A673 (cell line): ENCODE results near the gene HACD2. TPM values are rescaled to one million over a fixed set of nuclear protein-coding genes. Genes with fewer than 3 reads are reported as not detected.

Experiments used
- BruUV-seq: library from RNA; stranded (reverse); fragments of 400-500 nt; replicated peaks from 2 replicates; lab custom pipeline; 2021; lab: Mats Ljungman, UMichigan
- CTCF ChIA-PET: fragments of 300-600 bp; sonication (Branson Sonifier 250); formaldehyde crosslinking; loops from one replicate; lab custom pipeline; 2022; ENCODE audit warnings: antibody characterized with exemption; lab: Charles Lee
- POLR2A ChIA-PET: fragments of 300-600 bp; sonication (Branson Sonifier 250); formaldehyde crosslinking; loops from one replicate; lab custom pipeline; 2022; ENCODE audit warnings: antibody characterized with exemption; ENCODE audit not compliant: low non-redundant PET; lab: Charles Lee
- DNase-seq: peaks from one replicate; pipeline ENCODE4 v3.0.0-alpha.2; 2015; ENCODE audit warnings: low spot score
- H3K27ac ChIP-seq: fragments of 200-600 bp; sonication (generic); 2 replicates; pipeline ENCODE4 v1.5.1; 2016; ENCODE audit warnings: mixed run types, low read depth, mild to moderate bottlenecking, mixed read lengths, antibody characterized with exemption, low read length; ENCODE audit not compliant: poor library complexity, severe bottlenecking
- H3K27me3 ChIP-seq: fragments of 200-600 bp; sonication (generic); replicated peaks from 2 replicates; pipeline ENCODE4 v1.6.1; 2017; ENCODE audit warnings: mixed run types, low read depth, mild to moderate bottlenecking, mixed read lengths, antibody characterized with exemption, low read length; ENCODE audit not compliant: insufficient read depth, poor library complexity
- H3K36me3 ChIP-seq: fragments of 200-600 bp; sonication (generic); 2 replicates; pipeline ENCODE4 v1.6.1; 2016; ENCODE audit warnings: mixed run types, mild to moderate bottlenecking, mixed read lengths, antibody characterized with exemption, low read length; ENCODE audit not compliant: insufficient read depth, poor library complexity, severe bottlenecking
- H3K4me1 ChIP-seq: fragments of 200-600 bp; sonication (generic); 2 replicates; pipeline ENCODE4 v1.6.1; 2017; ENCODE audit warnings: mixed run types, mild to moderate bottlenecking, mixed read lengths, antibody characterized with exemption, low read length; ENCODE audit not compliant: insufficient read depth, poor library complexity, severe bottlenecking
- H3K4me3 ChIP-seq: fragments of 200-600 bp; sonication (generic); 2 replicates; pipeline ENCODE4 v1.5.1; 2016; ENCODE audit warnings: low read depth, mixed run types, mild to moderate bottlenecking, mixed read lengths, low read length; ENCODE audit not compliant: poor library complexity, severe bottlenecking
- H3K9me3 ChIP-seq: fragments of 200-600 bp; sonication (generic); 2 replicates; pipeline ENCODE4 v1.6.1; 2016; ENCODE audit warnings: mixed run types, low read depth, mild to moderate bottlenecking, mixed read lengths, antibody characterized with exemption, low read length; ENCODE audit not compliant: poor library complexity, severe bottlenecking
- EZH2 ChIP-seq: fragments of 200-600 bp; sonication (generic); IDR thresholded peaks from 2 replicates; pipeline ENCODE4 v1.6.1; 2017; ENCODE audit warnings: borderline replicate concordance, low read depth, mild to moderate bottlenecking, mixed read lengths, antibody characterized with exemption, low read length; ENCODE audit not compliant: poor library complexity, severe bottlenecking
- intact Hi-C: fragments of 100-400 bp; cut with micrococcal nuclease; formaldehyde crosslinking; loops from one replicate; pipeline ENCODE4 v1.10.0; 2022; ENCODE audit not compliant: unreplicated experiment
- total RNA-seq: library from RNA; stranded (reverse); gene quantifications from 2 replicates; pipeline ENCODE4 v1.2.3, GENCODE V29; 2021
- TF ChIP-seq, protein P1 (sequence below): fragments of 300-800, 200-600 bp; sonication (generic); conservative IDR thresholded peaks from 2 replicates; pipeline ENCODE4 v1.5.1; 2017; ENCODE audit warnings: low read depth, mild to moderate bottlenecking, antibody characterized with exemption, low read length, moderate library complexity, mixed read lengths

The HACD2 gene
- total RNA-seq, 1 experiment from 2014 or later, result 49.3 TPM

DNA sequence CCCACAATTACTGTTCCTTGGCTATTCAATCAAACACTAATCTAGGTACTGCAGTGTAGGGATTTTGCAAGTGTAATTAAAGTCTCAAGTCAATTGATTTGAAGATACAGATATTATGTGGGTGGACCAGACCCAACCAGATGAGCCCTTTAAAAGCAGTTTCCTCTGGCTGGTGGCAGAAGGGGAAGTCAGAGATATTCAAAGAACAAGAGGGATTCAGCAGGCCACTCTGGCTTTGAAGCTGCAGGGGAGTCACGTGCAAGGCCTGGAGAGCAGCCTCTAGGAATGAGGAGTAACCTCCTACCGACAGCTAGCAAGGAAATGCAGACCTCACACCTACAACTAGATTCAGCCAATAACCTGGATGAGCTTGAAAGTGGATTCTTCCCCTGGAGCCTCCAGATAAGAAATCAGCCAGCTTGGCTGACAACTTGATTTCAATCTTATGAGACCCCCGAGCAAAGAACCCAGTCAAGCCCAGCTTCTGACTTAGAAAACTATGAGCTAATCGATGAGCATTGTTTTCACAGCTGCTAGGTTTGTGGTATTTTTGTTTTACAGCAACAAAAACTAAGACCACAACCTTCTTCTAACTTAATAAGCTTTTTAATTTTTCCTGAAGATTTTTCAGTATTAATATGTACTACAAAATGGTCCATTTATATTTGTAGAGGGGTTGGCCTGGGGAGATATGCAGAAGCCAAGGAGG lies 13.4 kb downstream of the HACD2 start:
- CTCF ChIA-PET, result no interaction called here
- POLR2A ChIA-PET, result no interaction called here

GRCh38 chr3:123568875-123569274 lies 16.0 kb downstream of the HACD2 start:
- no peak for DNase-seq
- no peaks in the 10 kb centered on the region for H3K4me1 ChIP-seq
- no peak overlapping the region for H3K27ac ChIP-seq
- H3K27me3 ChIP-seq, result no peaks in the 10 kb centered on the region
- no TSS peak for BruUV-seq
- H3K9me3 ChIP-seq, result no peaks in the 10 kb centered on the region
- TF ChIP-seq EZH2, result no peak
- TF ChIP-seq, protein P1, sequence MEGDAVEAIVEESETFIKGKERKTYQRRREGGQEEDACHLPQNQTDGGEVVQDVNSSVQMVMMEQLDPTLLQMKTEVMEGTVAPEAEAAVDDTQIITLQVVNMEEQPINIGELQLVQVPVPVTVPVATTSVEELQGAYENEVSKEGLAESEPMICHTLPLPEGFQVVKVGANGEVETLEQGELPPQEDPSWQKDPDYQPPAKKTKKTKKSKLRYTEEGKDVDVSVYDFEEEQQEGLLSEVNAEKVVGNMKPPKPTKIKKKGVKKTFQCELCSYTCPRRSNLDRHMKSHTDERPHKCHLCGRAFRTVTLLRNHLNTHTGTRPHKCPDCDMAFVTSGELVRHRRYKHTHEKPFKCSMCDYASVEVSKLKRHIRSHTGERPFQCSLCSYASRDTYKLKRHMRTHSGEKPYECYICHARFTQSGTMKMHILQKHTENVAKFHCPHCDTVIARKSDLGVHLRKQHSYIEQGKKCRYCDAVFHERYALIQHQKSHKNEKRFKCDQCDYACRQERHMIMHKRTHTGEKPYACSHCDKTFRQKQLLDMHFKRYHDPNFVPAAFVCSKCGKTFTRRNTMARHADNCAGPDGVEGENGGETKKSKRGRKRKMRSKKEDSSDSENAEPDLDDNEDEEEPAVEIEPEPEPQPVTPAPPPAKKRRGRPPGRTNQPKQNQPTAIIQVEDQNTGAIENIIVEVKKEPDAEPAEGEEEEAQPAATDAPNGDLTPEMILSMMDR, result no peak
- intact Hi-C loops, result no loop called here
- H3K36me3 ChIP-seq, result no peaks in the 10 kb centered on the region
- CTCF ChIA-PET, result no interaction called here
- POLR2A ChIA-PET, result no interaction called here
- no peak overlapping the region for H3K4me3 ChIP-seq

More for the DNA sequence above, 13.4 kb downstream of the HACD2 start:
- no peak for TF ChIP-seq EZH2
- TF ChIP-seq, protein P1, result no peak
- no TSS peak for BruUV-seq
- Histone ChIP-seq H3K9me3 (no peaks in the 10 kb centered on the region), H3K27me3 (no peaks in the 10 kb centered on the region), H3K4me1 (peaks cover under 1% of the 10 kb centered on the region), H3K4me3 (no peak overlapping the region), H3K27ac (no peak overlapping the region), H3K36me3 (no peaks in the 10 kb centered on the region)
- DNase-seq, result no peak
- intact Hi-C loops, result no loop called here

DNA sequence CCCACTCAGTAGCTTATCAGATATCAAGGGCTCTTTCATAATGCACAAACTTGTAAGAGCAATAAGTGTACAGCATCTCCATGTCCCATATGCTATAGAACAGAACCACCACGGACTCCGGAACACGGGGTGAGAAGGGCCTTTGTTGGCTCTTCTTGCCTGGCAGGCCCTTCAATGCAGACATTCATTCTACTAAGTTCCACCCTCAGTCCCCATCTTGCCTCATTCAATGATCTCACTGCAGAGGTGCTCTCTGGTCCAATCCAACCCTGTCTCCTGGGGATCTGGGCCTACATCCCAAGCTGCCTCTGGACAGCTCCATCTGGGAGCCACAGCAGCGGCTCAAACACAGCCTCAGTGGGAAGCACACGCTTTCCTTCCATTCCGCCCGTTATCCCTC lies 16.8 kb downstream of the HACD2 start:
- intact Hi-C loops, result no loop called here
- Histone ChIP-seq H3K4me3 (no peak overlapping the region), H3K27me3 (no peaks in the 10 kb centered on the region), H3K36me3 (no peaks in the 10 kb centered on the region), H3K9me3 (no peaks in the 10 kb centered on the region), H3K27ac (no peak overlapping the region), H3K4me1 (no peaks in the 10 kb centered on the region)
- DNase-seq, result no peak
- TF ChIP-seq, protein P1, result no peak
- no peak for TF ChIP-seq EZH2
- POLR2A ChIA-PET, result no interaction called here
- no TSS peak for BruUV-seq
- CTCF ChIA-PET, result no interaction called here
